GM18868 (cell line): ENCODE measurements around the gene ARPC2.
A peak's percentile ranks its signal among the peaks of the same experiment; 100 is the strongest.

Source experiments
- ATAC-seq: cut with Tn5 transposase; IDR thresholded peaks from one replicate; pipeline ENCODE4 v1.9.1; 2021; ENCODE audit warnings: mild to moderate bottlenecking, moderate library complexity; ENCODE audit not compliant: unreplicated experiment

The ARPC2 gene

GRCh38 chr2:218252509-218253231, 35.7 kb downstream of the ARPC2 start:
- no peak for ATAC-seq

- ATAC-seq: no peak
Observed at GRCh38 chr2:218253232-218253625, 36.2 kb downstream of the ARPC2 start.

- ATAC-seq: no peak
Observed at GRCh38 chr2:218255446-218255845, 38.5 kb downstream of the ARPC2 start.

- ATAC-seq: no peak
Observed at GRCh38 chr2:218256612-218257350, 39.8 kb downstream of the ARPC2 start.

GRCh38 chr2:218257390-218257981, 40.5 kb downstream of the ARPC2 start:
- peak; percentile 81 for ATAC-seq

GRCh38 chr2:218259099-218259961, 42.3 kb downstream of the ARPC2 start:
- ATAC-seq: no peak

- no peak for ATAC-seq
Observed at GRCh38 chr2:218260166-218260565, 43.2 kb downstream of the ARPC2 start.

GRCh38 chr2:218260742-218261422, 43.9 kb downstream of the ARPC2 start, which contains the start of gene GPBAR1:
Gene GPBAR1 (plus strand): TSS chr2:218261015. CDS start chr2:218262725, 1,710 bp downstream.
- ATAC-seq: no peak

- ATAC-seq: no peak
Observed at GRCh38 chr2:218261423-218262236, 44.6 kb downstream of the ARPC2 start.

- no peak for ATAC-seq
Observed at GRCh38 chr2:218262237-218262600, 45.2 kb downstream of the ARPC2 start.

- no peak for ATAC-seq
Observed at GRCh38 chr2:218262631-218263586, 45.9 kb downstream of the ARPC2 start.

GRCh38 chr2:218263817-218264641, 47.0 kb downstream of the ARPC2 start:
- ATAC-seq: no peak

GRCh38 chr2:218264773-218265561, 48.0 kb downstream of the ARPC2 start:
- ATAC-seq: no peak

GRCh38 chr2:218265626-218266025, 48.6 kb downstream of the ARPC2 start:
- no peak for ATAC-seq

GRCh38 chr2:218266316-218266979, 49.5 kb downstream of the ARPC2 start:
- no peak for ATAC-seq

- no peak for ATAC-seq
Observed at GRCh38 chr2:218267259-218267658, 50.3 kb downstream of the ARPC2 start.
